Lower lobe of right lung (tissue), 2 donors: ENCODE data around the gene KLHL26. TPM values are rescaled to one million over a fixed set of nuclear protein-coding genes. Genes with fewer than 3 reads are reported as not detected.

ENCODE experiments used
- ATAC-seq, 2 donors: fragments of 200-7000 bp; cut with Tn5 transposase; one replicate each; pipeline ENCODE4 v1.9.1; 2020 to 2022; ENCODE audit warnings: mild to moderate bottlenecking in 2 of 2, moderate library complexity in 2 of 2
- DNase-seq: peaks from one replicate; pipeline ENCODE4 v3.0.0-alpha.2; 2020
- H3K27ac ChIP-seq: fragments of 200-600 bp; one replicate; pipeline ENCODE4 v1.8.0; 2022
- H3K27me3 ChIP-seq: fragments of 200-600 bp; one replicate; pipeline ENCODE4 v1.8.0; 2022; ENCODE audit warnings: low read depth
- H3K36me3 ChIP-seq: fragments of 200-600 bp; one replicate; pipeline ENCODE4 v1.8.0; 2022; ENCODE audit warnings: mild to moderate bottlenecking
- H3K4me1 ChIP-seq: fragments of 200-600 bp; one replicate; pipeline ENCODE4 v1.8.0; 2022
- H3K4me3 ChIP-seq: fragments of 200-600 bp; one replicate; pipeline ENCODE4 v1.8.0; 2022; ENCODE audit warnings: mild to moderate bottlenecking
- H3K9me3 ChIP-seq: fragments of 200-600 bp; one replicate; pipeline ENCODE4 v1.8.0; 2022
- CTCF ChIP-seq: fragments of 200-600 bp; IDR thresholded peaks from one replicate; pipeline ENCODE4 v1.8.0; 2022; ENCODE audit warnings: antibody characterized with exemption, mild to moderate bottlenecking
- intact Hi-C: fragments of 100-400 bp; cut with DNase I; formaldehyde crosslinking; loops from one replicate; pipeline ENCODE4 v1.11.0; 2022
- long read RNA-seq: library from polyadenylated mRNA; unstranded; transcript quantifications from one replicate; pipeline ENCODE4 v2.0.0, GENCODE V29; 2021
- total RNA-seq: library from RNA; stranded (reverse); fragmentation: NEBNext Ultra II Directional; extraction: Animal tissue kit (Norgen Biotek cat#: 25700); gene quantifications from one replicate; pipeline ENCODE4 v1.2.1, GENCODE V29; 2021
- donor health status: DM: no; HTN: yes; CAD: no; lungs with severe emphysema.

Gene KLHL26, protein sequence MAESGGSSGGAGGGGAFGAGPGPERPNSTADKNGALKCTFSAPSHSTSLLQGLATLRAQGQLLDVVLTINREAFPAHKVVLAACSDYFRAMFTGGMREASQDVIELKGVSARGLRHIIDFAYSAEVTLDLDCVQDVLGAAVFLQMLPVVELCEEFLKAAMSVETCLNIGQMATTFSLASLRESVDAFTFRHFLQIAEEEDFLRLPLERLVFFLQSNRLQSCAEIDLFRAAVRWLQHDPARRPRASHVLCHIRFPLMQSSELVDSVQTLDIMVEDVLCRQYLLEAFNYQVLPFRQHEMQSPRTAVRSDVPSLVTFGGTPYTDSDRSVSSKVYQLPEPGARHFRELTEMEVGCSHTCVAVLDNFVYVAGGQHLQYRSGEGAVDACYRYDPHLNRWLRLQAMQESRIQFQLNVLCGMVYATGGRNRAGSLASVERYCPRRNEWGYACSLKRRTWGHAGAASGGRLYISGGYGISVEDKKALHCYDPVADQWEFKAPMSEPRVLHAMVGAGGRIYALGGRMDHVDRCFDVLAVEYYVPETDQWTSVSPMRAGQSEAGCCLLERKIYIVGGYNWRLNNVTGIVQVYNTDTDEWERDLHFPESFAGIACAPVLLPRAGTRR
- total RNA-seq = 14.5 TPM
- long read RNA-seq, full-length matches to known transcripts = 12 of 22 reads
- long read RNA-seq, partial matches to known transcripts = 0 of 22 reads
- long read RNA-seq, other reads (novel, unspliced or antisense) = 10 of 22 reads

DNA sequence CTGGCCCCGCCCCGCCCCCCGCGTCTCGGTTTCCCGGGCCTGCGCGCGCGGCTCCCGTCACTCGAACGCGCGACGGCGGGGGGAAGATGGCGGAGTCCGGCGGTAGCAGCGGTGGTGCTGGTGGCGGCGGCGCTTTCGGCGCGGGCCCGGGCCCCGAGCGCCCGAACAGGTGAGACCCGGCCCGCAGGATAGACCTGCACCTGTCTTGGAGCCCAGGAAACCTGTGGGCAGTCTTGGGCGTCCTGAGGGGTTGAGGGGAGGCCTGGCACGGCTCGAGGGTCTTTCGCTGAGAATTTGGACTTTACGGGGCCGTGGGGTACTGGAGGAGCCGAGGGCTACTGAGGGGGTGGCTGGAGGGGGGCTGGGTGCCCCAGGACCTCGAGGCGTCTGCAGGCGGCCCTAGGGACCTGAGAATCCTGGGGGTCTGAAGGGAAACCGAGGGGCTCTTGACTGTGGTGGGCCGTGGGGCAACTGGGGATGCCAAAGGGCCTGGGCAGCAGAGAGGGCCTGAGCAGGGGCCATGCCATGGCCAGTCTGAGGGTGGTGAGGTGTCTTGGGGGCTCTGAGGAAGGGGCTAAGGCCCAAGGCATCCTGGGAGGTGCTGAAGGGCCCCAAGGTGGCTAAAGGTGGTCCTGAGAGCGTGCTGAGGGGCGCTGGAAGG lies at the start of gene KLHL26:
Gene KLHL26, plus strand, starts transcription at position 60 of the 661 bp plus-strand sequence. Its CDS starts 27 bp downstream, at position 87.
- intact Hi-C loops = no loop called here
- Histone ChIP-seq H3K4me3 (peak within 1 kb of the TSS; percentile 78), H3K4me1 (peaks cover 20% of the 10 kb centered on the region), H3K9me3 (no peaks in the 10 kb centered on the region), H3K27me3 (no peaks in the 10 kb centered on the region), H3K27ac (peak within 1 kb of the TSS; percentile 87), H3K36me3 (peaks cover 4% of the 10 kb centered on the region)
- ATAC-seq = no peak
- DNase-seq = no peak
- TF ChIP-seq CTCF = no peak

GRCh38 chr19:18587561-18587960 lies 49.3 kb upstream of the KLHL26 start:
- TF ChIP-seq CTCF = no peak
- intact Hi-C loops = no loop called here
- Histone ChIP-seq H3K9me3 (no peaks in the 10 kb centered on the region), H3K36me3 (peaks cover 10% of the 10 kb centered on the region), H3K27me3 (no peaks in the 10 kb centered on the region), H3K4me1 (peaks cover 23% of the 10 kb centered on the region), H3K4me3 (no peak overlapping the region), H3K27ac (no peak overlapping the region)
- ATAC-seq (no peak), DNase-seq (no peak)

DNA sequence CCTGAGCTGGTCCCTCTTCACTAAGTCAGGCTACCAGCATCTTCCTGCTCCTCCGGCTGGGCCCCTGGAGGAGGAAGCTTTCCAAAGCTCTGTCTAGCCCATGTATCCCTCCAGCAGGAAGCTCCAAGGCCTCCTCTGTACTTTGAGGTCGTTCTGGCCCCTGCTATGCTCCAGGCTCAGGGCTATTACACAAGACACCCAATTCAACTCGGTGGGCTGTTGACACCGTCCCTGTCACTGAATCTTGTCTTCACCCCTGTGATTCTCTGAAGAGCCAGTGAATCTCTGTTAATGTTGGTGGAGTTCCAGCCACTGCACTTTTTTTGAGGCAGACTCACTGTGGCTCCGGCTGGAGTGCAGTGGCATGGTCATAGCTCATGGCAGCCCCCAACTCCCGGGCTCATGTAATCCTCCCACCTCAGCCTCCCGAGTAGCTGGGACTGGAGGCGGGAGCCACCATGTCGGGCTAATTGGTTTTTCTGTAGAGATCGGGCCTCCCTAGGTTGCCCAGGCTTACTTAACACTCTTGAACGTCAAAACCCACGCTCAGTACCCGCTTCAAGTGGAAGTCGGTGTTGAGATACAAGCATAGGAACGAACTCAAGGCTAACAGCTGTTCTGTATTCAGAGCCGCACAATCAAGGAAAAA lies 48.7 kb upstream of the KLHL26 start:
- no peak for TF ChIP-seq CTCF
- Histone ChIP-seq H3K27me3 (no peaks in the 10 kb centered on the region), H3K4me1 (peaks cover 23% of the 10 kb centered on the region), H3K36me3 (peaks cover 10% of the 10 kb centered on the region), H3K9me3 (no peaks in the 10 kb centered on the region), H3K4me3 (peak overlapping the region; percentile 97), H3K27ac (peak overlapping the region; percentile 89)
- intact Hi-C loops = no loop called here
- ATAC-seq (no peak), DNase-seq (no peak)

DNA sequence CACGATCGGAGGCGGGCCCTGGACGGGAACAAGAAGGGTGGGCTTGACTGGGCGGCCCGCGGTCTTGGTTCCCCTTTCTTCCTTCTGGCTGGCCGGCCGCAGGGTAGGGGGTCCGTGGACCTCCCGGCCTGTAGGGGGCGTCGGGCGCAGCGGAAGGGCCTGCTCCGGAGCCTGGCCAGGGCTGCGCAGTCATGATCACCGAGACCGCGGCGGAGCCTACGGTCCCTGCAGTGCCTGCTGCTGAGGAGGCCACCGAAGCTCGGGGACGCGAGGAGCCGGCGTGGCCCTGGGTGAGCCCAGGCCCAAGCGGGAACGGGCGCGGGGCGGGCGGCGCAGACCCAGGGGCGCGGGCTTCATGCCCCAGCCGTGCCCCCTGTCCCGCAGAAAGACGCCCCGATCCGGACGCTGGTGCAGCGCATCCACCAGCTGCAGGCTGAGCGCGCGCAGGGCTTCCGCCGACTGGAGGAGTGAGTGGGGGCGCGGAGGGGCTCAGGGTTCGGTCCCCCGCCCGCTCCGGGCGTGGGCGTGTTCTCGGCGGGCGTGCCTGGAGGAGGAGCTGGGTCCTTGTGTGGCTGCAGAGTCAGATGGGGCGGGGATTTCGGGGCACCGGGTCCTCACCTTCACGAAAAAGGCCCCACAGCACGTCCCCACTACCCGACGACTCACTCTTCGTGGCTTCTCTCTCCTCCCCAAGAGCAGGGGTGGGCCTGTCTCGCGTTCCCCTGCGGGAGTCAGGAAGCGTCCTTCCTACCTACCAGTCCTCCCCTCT lies 48.0 kb upstream of the KLHL26 start, which contains the start of gene REX1BD:
Gene REX1BD, plus strand, starts transcription at position 188 of the 769 bp plus-strand sequence. Its CDS starts 4 bp downstream, at position 192.
- intact Hi-C loops = no loop called here
- H3K36me3 ChIP-seq = peaks cover 10% of the 10 kb centered on the region
- H3K27me3 ChIP-seq = no peaks in the 10 kb centered on the region
- peak; percentile 95 to 96 for ATAC-seq
- peak; percentile 89 for DNase-seq
- H3K27ac ChIP-seq = peak within 1 kb of the TSS; percentile 89
- peaks cover 23% of the 10 kb centered on the region for H3K4me1 ChIP-seq
- peak; percentile 95 for TF ChIP-seq CTCF
- peak within 1 kb of the TSS; percentile 97 for H3K4me3 ChIP-seq
- H3K9me3 ChIP-seq = no peaks in the 10 kb centered on the region
